PFSK-1 (cell line): ENCODE measurements around the gene DUSP15.

Experiments
- POLR2AphosphoS5 ChIP-seq: IDR thresholded peaks from 2 replicates; pipeline ENCODE4 v1.6.1; 2012; ENCODE audit warnings: low read depth, mild to moderate bottlenecking, control low read depth, low read length, moderate library complexity
- REST ChIP-seq, 2 experiments: IDR thresholded peaks; 2 replicates each; pipeline versions ENCODE4 v1.6.1 to v1.8.0; 2011 to 2012; ENCODE audit warnings: low read depth in 2 of 2, low read length in 2 of 2, control low read depth in 1 of 2, inconsistent platforms in 1 of 2, mild to moderate bottlenecking in 1 of 2, moderate library complexity in 1 of 2; ENCODE audit not compliant: insufficient read depth in 1 of 2
- SIN3A ChIP-seq: IDR thresholded peaks from 2 replicates; pipeline ENCODE4 v1.6.1; 2012; ENCODE audit warnings: mild to moderate bottlenecking, low read length, moderate library complexity, borderline replicate concordance; ENCODE audit not compliant: insufficient read depth
- TAF1 ChIP-seq: IDR thresholded peaks from 2 replicates; pipeline ENCODE4 v1.6.1; 2012; ENCODE audit warnings: low read length, control low read depth, borderline replicate concordance; ENCODE audit not compliant: insufficient read depth

- no peak for TF ChIP-seq TAF1
- no peak for TF ChIP-seq POLR2AphosphoS5
- no peak for TF ChIP-seq SIN3A
- TF ChIP-seq REST (IDR thresholded peaks at IDR 0.05; ENCODE audit: insufficient read depth in 1 of 2, low read depth in 2 of 2, low read length in 2 of 2) = no peak
Observed at GRCh38 chr20:31918466-31919105, 48.3 kb upstream of the DUSP15 start.
